GM23338 (cell line): Measurements from ENCODE around the gene PDZK1IP1. TPM values are rescaled to one million over a fixed set of nuclear protein-coding genes. Genes with fewer than 3 reads are reported as not detected.

ENCODE experiments used
- ATAC-seq: fragments of 200-7000 bp; cut with Tn5 transposase; 3 replicates; pipeline ENCODE4 v1.9.1; 2020
- DNase-seq: peaks from one replicate; pipeline ENCODE4 v3.0.0-alpha.2; 2015; ENCODE audit warnings: low spot score
- H2AFZ ChIP-seq: fragments of 200-600 bp; sonication (generic); 2 replicates; pipeline ENCODE4 v1.8.0; 2016; ENCODE audit warnings: antibody characterized with exemption, mild to moderate bottlenecking, moderate library complexity
- H3F3A ChIP-seq: fragments of 200-600 bp; sonication (generic); replicated peaks from 2 replicates; pipeline ENCODE4 v1.8.0; 2017; ENCODE audit warnings: antibody characterized with exemption, mixed run types, low read depth
- H3K27ac ChIP-seq: fragments of 200-600 bp; sonication (generic); 2 replicates; pipeline ENCODE4 v1.6.1; 2016; ENCODE audit warnings: low read depth
- H3K27me3 ChIP-seq: fragments of 200-600 bp; sonication (generic); 2 replicates; pipeline ENCODE4 v1.8.0; 2016; ENCODE audit warnings: mild to moderate bottlenecking, mixed run types, moderate library complexity; ENCODE audit not compliant: insufficient read depth
- H3K36me3 ChIP-seq: fragments of 200-600 bp; sonication (generic); 2 replicates; pipeline ENCODE4 v1.8.0; 2016; ENCODE audit warnings: mild to moderate bottlenecking; ENCODE audit not compliant: insufficient read depth
- H3K4me1 ChIP-seq: fragments of 200-600 bp; sonication (generic); 2 replicates; pipeline ENCODE4 v1.8.0; 2016; ENCODE audit warnings: mild to moderate bottlenecking, moderate library complexity; ENCODE audit not compliant: insufficient read depth
- H3K4me2 ChIP-seq: fragments of 200-600 bp; sonication (generic); 2 replicates; pipeline ENCODE4 v1.7.1; 2017; ENCODE audit warnings: mixed run types
- H3K4me3 ChIP-seq: fragments of 200-600 bp; sonication (generic); 2 replicates; pipeline ENCODE4 v1.6.1; 2016; ENCODE audit warnings: mixed run types
- H3K79me2 ChIP-seq: fragments of 200-600 bp; sonication (generic); replicated peaks from 2 replicates; pipeline ENCODE4 v1.8.0; 2017; ENCODE audit warnings: mild to moderate bottlenecking; ENCODE audit not compliant: insufficient read depth
- H3K9me2 ChIP-seq: fragments of 200-600 bp; sonication (generic); 2 replicates; pipeline ENCODE4 v1.8.0; 2017; ENCODE audit not compliant: insufficient read depth
- H4K20me1 ChIP-seq: fragments of 200-600 bp; sonication (generic); replicated peaks from 2 replicates; pipeline ENCODE4 v1.8.0; 2017; ENCODE audit warnings: mild to moderate bottlenecking; ENCODE audit not compliant: insufficient read depth
- H3K27ac Mint-ChIP-seq: 2 replicates; pipeline ENCODE4 v1.8.0; 2020; ENCODE audit warnings: inconsistent platforms, mild to moderate bottlenecking, moderate library complexity, mixed read lengths
- H3K27me3 Mint-ChIP-seq: 3 replicates; pipeline ENCODE4 v1.8.0; 2022; ENCODE audit warnings: low read depth, mild to moderate bottlenecking, moderate library complexity, mixed read lengths, inconsistent platforms; ENCODE audit not compliant: insufficient read depth, poor library complexity
- H3K36me3 Mint-ChIP-seq: 3 replicates; pipeline ENCODE4 v1.8.0; 2021; ENCODE audit warnings: low read depth, mild to moderate bottlenecking, inconsistent platforms, moderate library complexity, mixed read lengths
- H3K4me1 Mint-ChIP-seq: 3 replicates; pipeline ENCODE4 v1.8.0; 2020; ENCODE audit warnings: mild to moderate bottlenecking, inconsistent platforms, mixed read lengths
- H3K4me3 Mint-ChIP-seq: 3 replicates; pipeline ENCODE4 v1.8.0; 2021; ENCODE audit warnings: moderate library complexity, mild to moderate bottlenecking, inconsistent platforms, mixed read lengths
- H3K9me3 Mint-ChIP-seq: 3 replicates; pipeline ENCODE4 v1.8.0; 2020; ENCODE audit warnings: moderate library complexity, mild to moderate bottlenecking, inconsistent platforms, mixed read lengths
- CREB1 ChIP-seq: fragments of 250-450 bp; sonication (Bioruptor Pico); IDR thresholded peaks from 2 replicates; pipeline ENCODE4 v1.5.0; 2020; ENCODE audit warnings: low read depth, mild to moderate bottlenecking, moderate library complexity
- EZH2 ChIP-seq: fragments of 200-600 bp; sonication (generic); IDR thresholded peaks from one replicate; pipeline ENCODE4 v1.8.0; 2017; ENCODE audit warnings: antibody characterized with exemption, mild to moderate bottlenecking, low read depth; ENCODE audit not compliant: unreplicated experiment
- EZH2phosphoT487 ChIP-seq: fragments of 200-600 bp; sonication (generic); IDR thresholded peaks from one replicate; pipeline ENCODE4 v1.8.1; 2018; ENCODE audit warnings: antibody characterized with exemption; ENCODE audit not compliant: unreplicated experiment
- JUNB ChIP-seq: IDR thresholded peaks from one replicate; pipeline ENCODE4 v1.6.1; 2016; ENCODE audit warnings: antibody characterized with exemption; ENCODE audit not compliant: unreplicated experiment
- NANOG ChIP-seq: IDR thresholded peaks from 2 replicates; pipeline ENCODE4 v1.6.1; 2016; ENCODE audit warnings: antibody characterized with exemption, borderline replicate concordance
- STAT1 ChIP-seq: IDR thresholded peaks from one replicate; pipeline ENCODE4 v1.6.1; 2016; ENCODE audit warnings: antibody characterized with exemption; ENCODE audit not compliant: unreplicated experiment
- ZNF114 ChIP-seq: fragments of 250-450 bp; sonication (Bioruptor Pico); IDR thresholded peaks from 2 replicates; pipeline ENCODE4 v1.5.0; 2020; ENCODE audit warnings: mild to moderate bottlenecking, moderate library complexity
- ZNF331 ChIP-seq: fragments of 250-450 bp; sonication (Bioruptor Pico); IDR thresholded peaks from 2 replicates; pipeline ENCODE4 v1.5.0; 2020; ENCODE audit warnings: low read depth, mild to moderate bottlenecking, moderate library complexity
- polyA plus RNA-seq: library from polyadenylated mRNA; unstranded; fragments of >200 nt; fragmentation: Nextera tagmentation; extraction: Ambion mirVana; gene quantifications from 2 replicates; pipeline ENCODE4 v1.2.1, GENCODE V29; 2016
- total RNA-seq: library from RNA; depleted of rRNA; stranded (reverse); fragments of >200 nt; shearing (Covaris generic); gene quantifications from 2 replicates; pipeline ENCODE4 v1.2.3, GENCODE V29; 2014
- TF ChIP-seq, protein P1 (sequence below): IDR thresholded peaks from one replicate; pipeline ENCODE4 v1.6.1; 2018; ENCODE audit warnings: antibody characterized with exemption; ENCODE audit not compliant: unreplicated experiment
- TF ChIP-seq, protein P2 (sequence below), 2 experiments: fragments of 200-600 bp in 1 of 2; sonication (generic) in 1 of 2; conservative IDR thresholded peaks; 2 replicates each; pipeline versions ENCODE4 v1.5.1 to v1.6.1; 2016 to 2017; ENCODE audit warnings: antibody characterized with exemption in 2 of 2, low read depth in 2 of 2, mild to moderate bottlenecking in 2 of 2, moderate library complexity in 1 of 2

Gene PDZK1IP1
- total and polyA plus RNA-seq, 2 experiments from 2014 or later = not detected

DNA sequence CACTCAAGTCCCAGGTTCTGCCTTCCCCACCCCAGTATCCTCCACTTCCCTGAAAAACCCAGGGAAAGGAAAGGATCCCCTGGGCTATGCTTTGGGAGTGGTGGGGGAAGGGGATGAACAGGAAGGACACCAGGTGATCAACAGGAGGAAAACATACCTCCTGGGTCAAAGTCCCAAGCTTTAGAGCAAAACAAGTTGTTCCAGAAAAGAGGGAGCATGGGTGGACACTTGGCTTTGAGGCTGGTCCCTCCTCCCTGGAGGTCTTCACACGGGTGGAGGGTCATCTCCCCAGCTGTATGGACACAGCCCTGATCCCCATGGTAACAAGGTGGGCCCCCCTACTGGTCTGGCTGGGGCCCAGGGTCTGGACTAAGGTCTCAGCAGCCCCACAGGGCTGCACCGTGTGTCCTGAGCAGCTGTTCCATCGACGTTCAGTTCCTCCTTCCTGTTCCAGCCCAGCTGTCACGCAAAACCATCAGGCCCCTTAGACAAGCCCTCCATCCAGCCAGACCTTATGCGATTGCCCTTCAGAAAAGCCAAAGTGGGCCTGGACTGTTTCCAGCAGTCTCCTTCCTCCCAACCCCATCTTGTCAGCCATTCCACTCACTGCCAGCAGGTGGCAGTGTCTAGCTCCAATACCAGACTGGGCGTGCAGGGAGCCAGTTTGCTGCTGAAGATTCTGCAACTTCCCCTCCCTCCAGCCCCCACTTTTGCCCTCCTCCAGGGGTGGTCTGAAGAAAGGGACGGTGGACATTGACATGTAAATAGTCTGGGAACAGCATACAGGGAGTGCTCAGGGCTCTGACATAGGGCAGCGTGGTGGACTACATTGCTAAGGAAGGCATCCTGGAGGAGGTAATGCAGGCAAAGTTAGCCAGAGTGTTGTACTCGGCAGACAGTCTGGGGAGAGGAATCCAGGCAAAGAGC is 2.9 kb upstream of the PDZK1IP1 start:
- Mint-ChIP-seq H3K36me3 (no peaks in the 10 kb centered on the region), H3K4me3 (peak overlapping the region; percentile 48; the same call in 2 of the 3 replicates), H3K9me3 (no peaks in the 10 kb centered on the region), H3K27me3 (peaks cover 35% of the 10 kb centered on the region), H3K4me1 (peaks cover 36% of the 10 kb centered on the region), H3K27ac (no peak overlapping the region)
- Histone ChIP-seq H3K27ac (no peak overlapping the region), H4K20me1 (peaks cover 7% of the 10 kb centered on the region; the same call in 1 of the 2 replicates), H3K4me3 (no peak overlapping the region), H3K27me3 (peaks cover 32% of the 10 kb centered on the region), H3K4me1 (peaks cover 25% of the 10 kb centered on the region), H3K9me2 (0 out of 2 replicates have a peak, but pooled peaks cover 3% of the 10 kb centered on the region), H3K4me2 (peak overlapping the region; percentile 11; the same call in 1 of the 2 replicates), H3K36me3 (no peaks in the 10 kb centered on the region), H2AFZ (no peak overlapping the region), H3K79me2 (no peaks in the 10 kb centered on the region), H3F3A (no peaks in the 10 kb centered on the region)
- ATAC-seq (peak; percentile 93), DNase-seq (peak; percentile 97)
- TF ChIP-seq CREB1 (CRISPR knock-in tag) = peak; percentile 43; the same call in 1 of the 2 replicates
- TF ChIP-seq, protein P1, sequence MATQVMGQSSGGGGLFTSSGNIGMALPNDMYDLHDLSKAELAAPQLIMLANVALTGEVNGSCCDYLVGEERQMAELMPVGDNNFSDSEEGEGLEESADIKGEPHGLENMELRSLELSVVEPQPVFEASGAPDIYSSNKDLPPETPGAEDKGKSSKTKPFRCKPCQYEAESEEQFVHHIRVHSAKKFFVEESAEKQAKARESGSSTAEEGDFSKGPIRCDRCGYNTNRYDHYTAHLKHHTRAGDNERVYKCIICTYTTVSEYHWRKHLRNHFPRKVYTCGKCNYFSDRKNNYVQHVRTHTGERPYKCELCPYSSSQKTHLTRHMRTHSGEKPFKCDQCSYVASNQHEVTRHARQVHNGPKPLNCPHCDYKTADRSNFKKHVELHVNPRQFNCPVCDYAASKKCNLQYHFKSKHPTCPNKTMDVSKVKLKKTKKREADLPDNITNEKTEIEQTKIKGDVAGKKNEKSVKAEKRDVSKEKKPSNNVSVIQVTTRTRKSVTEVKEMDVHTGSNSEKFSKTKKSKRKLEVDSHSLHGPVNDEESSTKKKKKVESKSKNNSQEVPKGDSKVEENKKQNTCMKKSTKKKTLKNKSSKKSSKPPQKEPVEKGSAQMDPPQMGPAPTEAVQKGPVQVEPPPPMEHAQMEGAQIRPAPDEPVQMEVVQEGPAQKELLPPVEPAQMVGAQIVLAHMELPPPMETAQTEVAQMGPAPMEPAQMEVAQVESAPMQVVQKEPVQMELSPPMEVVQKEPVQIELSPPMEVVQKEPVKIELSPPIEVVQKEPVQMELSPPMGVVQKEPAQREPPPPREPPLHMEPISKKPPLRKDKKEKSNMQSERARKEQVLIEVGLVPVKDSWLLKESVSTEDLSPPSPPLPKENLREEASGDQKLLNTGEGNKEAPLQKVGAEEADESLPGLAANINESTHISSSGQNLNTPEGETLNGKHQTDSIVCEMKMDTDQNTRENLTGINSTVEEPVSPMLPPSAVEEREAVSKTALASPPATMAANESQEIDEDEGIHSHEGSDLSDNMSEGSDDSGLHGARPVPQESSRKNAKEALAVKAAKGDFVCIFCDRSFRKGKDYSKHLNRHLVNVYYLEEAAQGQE = no peak
- TF ChIP-seq EZH2 = peak; percentile 19
- TF ChIP-seq, protein P2, sequence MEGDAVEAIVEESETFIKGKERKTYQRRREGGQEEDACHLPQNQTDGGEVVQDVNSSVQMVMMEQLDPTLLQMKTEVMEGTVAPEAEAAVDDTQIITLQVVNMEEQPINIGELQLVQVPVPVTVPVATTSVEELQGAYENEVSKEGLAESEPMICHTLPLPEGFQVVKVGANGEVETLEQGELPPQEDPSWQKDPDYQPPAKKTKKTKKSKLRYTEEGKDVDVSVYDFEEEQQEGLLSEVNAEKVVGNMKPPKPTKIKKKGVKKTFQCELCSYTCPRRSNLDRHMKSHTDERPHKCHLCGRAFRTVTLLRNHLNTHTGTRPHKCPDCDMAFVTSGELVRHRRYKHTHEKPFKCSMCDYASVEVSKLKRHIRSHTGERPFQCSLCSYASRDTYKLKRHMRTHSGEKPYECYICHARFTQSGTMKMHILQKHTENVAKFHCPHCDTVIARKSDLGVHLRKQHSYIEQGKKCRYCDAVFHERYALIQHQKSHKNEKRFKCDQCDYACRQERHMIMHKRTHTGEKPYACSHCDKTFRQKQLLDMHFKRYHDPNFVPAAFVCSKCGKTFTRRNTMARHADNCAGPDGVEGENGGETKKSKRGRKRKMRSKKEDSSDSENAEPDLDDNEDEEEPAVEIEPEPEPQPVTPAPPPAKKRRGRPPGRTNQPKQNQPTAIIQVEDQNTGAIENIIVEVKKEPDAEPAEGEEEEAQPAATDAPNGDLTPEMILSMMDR (conservative IDR thresholded peaks at IDR 0.05; ENCODE audit: low read depth in 2 of 2) = peak; percentile 96 to 99
- TF ChIP-seq ZNF114 (CRISPR knock-in tag) = no peak

DNA sequence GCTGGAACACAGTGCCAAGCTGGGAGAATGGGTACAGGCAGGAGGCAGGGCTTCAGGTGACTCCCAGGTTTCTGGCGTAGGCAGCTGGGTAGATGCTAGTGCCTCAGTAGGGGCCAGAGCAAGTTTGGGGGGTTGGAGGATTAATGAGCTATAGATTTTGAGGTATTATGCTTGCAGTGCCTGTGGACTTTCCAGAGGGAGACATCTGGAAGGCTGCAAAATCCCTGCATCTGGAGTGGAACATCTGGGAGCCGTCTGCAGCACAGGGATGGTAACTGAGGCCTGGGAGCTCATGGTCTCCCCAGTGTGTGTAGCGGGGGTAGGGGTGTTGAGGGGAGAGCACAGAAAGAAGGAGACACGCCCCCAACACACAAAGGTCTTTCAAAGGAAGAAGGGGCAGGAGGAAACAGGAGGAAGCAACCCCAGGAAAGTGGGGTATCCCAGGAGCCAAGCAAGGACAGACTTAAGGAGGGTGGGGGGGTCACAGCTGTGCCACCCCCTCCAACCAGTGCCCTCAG is 2.2 kb upstream of the PDZK1IP1 start:
- Histone ChIP-seq H2AFZ (no peak overlapping the region), H4K20me1 (peaks cover 7% of the 10 kb centered on the region; the same call in 1 of the 2 replicates), H3K4me2 (0 out of 2 replicates have a peak overlapping the region, but pooled peaks have one; percentile 38), H3K36me3 (no peaks in the 10 kb centered on the region), H3F3A (no peaks in the 10 kb centered on the region), H3K4me3 (no peak overlapping the region), H3K4me1 (peaks cover 25% of the 10 kb centered on the region), H3K79me2 (no peaks in the 10 kb centered on the region), H3K9me2 (0 out of 2 replicates have a peak, but pooled peaks cover 3% of the 10 kb centered on the region), H3K27me3 (peaks cover 29% of the 10 kb centered on the region), H3K27ac (no peak overlapping the region)
- H3K9me3 Mint-ChIP-seq = no peaks in the 10 kb centered on the region
- DNase-seq (no peak), ATAC-seq (no peak)
- no peak overlapping the region for H3K27ac Mint-ChIP-seq
- no peaks in the 10 kb centered on the region for H3K36me3 Mint-ChIP-seq
- peak overlapping the region; percentile 38; the same call in 1 of the 3 replicates for H3K4me3 Mint-ChIP-seq
- peaks cover 35% of the 10 kb centered on the region for H3K27me3 Mint-ChIP-seq
- peaks cover 36% of the 10 kb centered on the region for H3K4me1 Mint-ChIP-seq
- TF ChIP-seq, protein P1 = no peak
- TF ChIP-seq JUNB (no peak), NANOG (no peak), STAT1 (no peak), EZH2phosphoT487 (no peak), ZNF331 (CRISPR knock-in tag) (no peak)
- TF ChIP-seq, protein P2 (conservative IDR thresholded peaks at IDR 0.05; ENCODE audit: low read depth in 2 of 2) = no peak
